HCT116 (cell line): Measurements from ENCODE around the gene ERC1.

Experiments
- CBX3 ChIP-seq: IDR thresholded peaks from 2 replicates; pipeline ENCODE4 v1.6.1; 2012; ENCODE audit warnings: low read depth
- EGR1 ChIP-seq: IDR thresholded peaks from 2 replicates; pipeline ENCODE4 v1.6.1; 2012; ENCODE audit warnings: low read depth
- EZH2phosphoT487 ChIP-seq: fragments of 200-600 bp; IDR thresholded peaks from 2 replicates; pipeline ENCODE4 v1.6.1; 2018; ENCODE audit warnings: antibody characterized with exemption, borderline replicate concordance
- JUND ChIP-seq: IDR thresholded peaks from 2 replicates; pipeline ENCODE4 v1.6.1; 2012
- POLR2A ChIP-seq: IDR thresholded peaks from 2 replicates; pipeline ENCODE4 v1.7.0; 2011; ENCODE audit warnings: borderline replicate concordance; ENCODE audit not compliant: insufficient read depth, insufficient read length; ENCODE audit errors: extremely low read depth
- POLR2AphosphoS5 ChIP-seq: IDR thresholded peaks from 2 replicates; pipeline ENCODE4 v1.6.1; 2011; ENCODE audit warnings: mild to moderate bottlenecking, low read depth, low read length, moderate library complexity
- SIN3A ChIP-seq: IDR thresholded peaks from 2 replicates; pipeline ENCODE4 v1.6.1; 2012; ENCODE audit warnings: low read depth
- SP1 ChIP-seq: IDR thresholded peaks from 2 replicates; pipeline ENCODE4 v1.6.1; 2012; ENCODE audit warnings: low read depth
- ZBTB33 ChIP-seq: IDR thresholded peaks from 2 replicates; pipeline ENCODE4 v1.6.1; 2011; ENCODE audit warnings: mild to moderate bottlenecking, low read length, moderate library complexity; ENCODE audit not compliant: insufficient replicate concordance; ENCODE audit errors: extremely low read depth
- ZNF274 ChIP-seq: fragments of 200-500 bp; sonication (Bioruptor generic); IDR thresholded peaks from 2 replicates; pipeline ENCODE4 v1.6.1; 2014; ENCODE audit warnings: mild to moderate bottlenecking, low read depth, low read length, inconsistent platforms
- TF ChIP-seq, protein P1 (sequence below), 3 experiments: fragments of 200-600 bp in 1 of 3; sonication (generic) in 1 of 3; IDR thresholded peaks in 2 of 3; conservative IDR thresholded peaks in 1 of 3; 2 replicates each; pipeline ENCODE4 v1.5.1; 2012 to 2017; ENCODE audit warnings: low read depth in 2 of 3, low read length in 2 of 3, antibody characterized with exemption in 1 of 3, borderline replicate concordance in 1 of 3, control low read depth in 1 of 3, mild to moderate bottlenecking in 1 of 3, mixed read lengths in 1 of 3, mixed run types in 1 of 3, moderate library complexity in 1 of 3; ENCODE audit not compliant: insufficient read depth in 1 of 3

DNA sequence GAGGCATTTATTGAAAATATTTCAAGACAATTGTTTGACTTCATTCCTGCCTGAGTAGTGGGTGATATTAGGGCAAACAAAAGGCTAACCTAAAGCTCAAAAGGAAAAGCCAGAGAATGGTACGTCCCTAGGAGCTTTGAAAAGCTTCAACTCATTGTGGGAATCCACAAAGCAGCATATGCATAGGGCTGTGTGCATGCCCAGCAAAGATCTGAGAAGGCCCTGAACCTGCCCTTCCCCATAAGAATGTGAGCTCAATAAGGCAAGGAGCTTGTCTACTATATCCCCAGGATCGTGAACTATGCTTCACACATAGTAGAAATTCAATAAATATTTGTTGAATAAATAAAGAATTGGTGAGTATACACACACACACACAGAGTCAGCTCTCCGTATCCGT lies 22.5 kb upstream of the ERC1 start:
- TF ChIP-seq, protein P1, sequence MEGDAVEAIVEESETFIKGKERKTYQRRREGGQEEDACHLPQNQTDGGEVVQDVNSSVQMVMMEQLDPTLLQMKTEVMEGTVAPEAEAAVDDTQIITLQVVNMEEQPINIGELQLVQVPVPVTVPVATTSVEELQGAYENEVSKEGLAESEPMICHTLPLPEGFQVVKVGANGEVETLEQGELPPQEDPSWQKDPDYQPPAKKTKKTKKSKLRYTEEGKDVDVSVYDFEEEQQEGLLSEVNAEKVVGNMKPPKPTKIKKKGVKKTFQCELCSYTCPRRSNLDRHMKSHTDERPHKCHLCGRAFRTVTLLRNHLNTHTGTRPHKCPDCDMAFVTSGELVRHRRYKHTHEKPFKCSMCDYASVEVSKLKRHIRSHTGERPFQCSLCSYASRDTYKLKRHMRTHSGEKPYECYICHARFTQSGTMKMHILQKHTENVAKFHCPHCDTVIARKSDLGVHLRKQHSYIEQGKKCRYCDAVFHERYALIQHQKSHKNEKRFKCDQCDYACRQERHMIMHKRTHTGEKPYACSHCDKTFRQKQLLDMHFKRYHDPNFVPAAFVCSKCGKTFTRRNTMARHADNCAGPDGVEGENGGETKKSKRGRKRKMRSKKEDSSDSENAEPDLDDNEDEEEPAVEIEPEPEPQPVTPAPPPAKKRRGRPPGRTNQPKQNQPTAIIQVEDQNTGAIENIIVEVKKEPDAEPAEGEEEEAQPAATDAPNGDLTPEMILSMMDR (IDR thresholded peaks at IDR 0.05 in 2 of 3, conservative IDR thresholded peaks at IDR 0.05 in 1 of 3; ENCODE audit: borderline replicate concordance in 1 of 3, insufficient read depth in 1 of 3, low read depth in 2 of 3, low read length in 2 of 3): no peak
- TF ChIP-seq CBX3: no peak
- TF ChIP-seq SP1: no peak
- TF ChIP-seq ZNF274: no peak
- no peak for TF ChIP-seq POLR2A
- no peak for TF ChIP-seq EZH2phosphoT487
- no peak for TF ChIP-seq JUND
- TF ChIP-seq POLR2AphosphoS5: no peak
- no peak for TF ChIP-seq ZBTB33
- TF ChIP-seq SIN3A: no peak
- TF ChIP-seq EGR1: no peak
